Suprapubic skin (tissue), 4 donors: ENCODE measurements around the gene ANKRD17.

Source experiments
- CTCF ChIP-seq, 2 donors: fragments of 200-600 bp in 1 of 2; fragments of 450-650 bp in 1 of 2; sonication (generic) in 1 of 2; IDR thresholded peaks; one replicate each; pipeline ENCODE4 v1.5.1; 2016 to 2019; ENCODE audit warnings: antibody characterized with exemption in 2 of 2, mild to moderate bottlenecking in 1 of 2, moderate library complexity in 1 of 2
- EP300 ChIP-seq: sonication (generic); formaldehyde crosslinking; IDR thresholded peaks from one replicate; pipeline ENCODE4 v1.6.1; 2017; ENCODE audit warnings: antibody characterized with exemption
- POLR2A ChIP-seq, 2 donors: fragments of 450-650 bp; IDR thresholded peaks; one replicate each; pipeline ENCODE4 v1.6.1; 2017; ENCODE audit warnings: antibody characterized with exemption in 2 of 2, mild to moderate bottlenecking in 2 of 2, moderate library complexity in 2 of 2
- POLR2AphosphoS5 ChIP-seq, 3 donors: sonication (generic); formaldehyde crosslinking; IDR thresholded peaks; one replicate each; pipeline ENCODE4 v1.6.1; 2017; ENCODE audit warnings: antibody characterized with exemption in 3 of 3

GRCh38 chr4:73053076-73053475 lies 205.5 kb downstream of the ANKRD17 start:
- TF ChIP-seq POLR2A (IDR thresholded peaks at IDR 0.05) (no peak), EP300 (no peak), CTCF (IDR thresholded peaks at IDR 0.05) (no peak), POLR2AphosphoS5 (IDR thresholded peaks at IDR 0.05) (no peak)
